Measurements from ENCODE around the gene AGPAT4.

DNA sequence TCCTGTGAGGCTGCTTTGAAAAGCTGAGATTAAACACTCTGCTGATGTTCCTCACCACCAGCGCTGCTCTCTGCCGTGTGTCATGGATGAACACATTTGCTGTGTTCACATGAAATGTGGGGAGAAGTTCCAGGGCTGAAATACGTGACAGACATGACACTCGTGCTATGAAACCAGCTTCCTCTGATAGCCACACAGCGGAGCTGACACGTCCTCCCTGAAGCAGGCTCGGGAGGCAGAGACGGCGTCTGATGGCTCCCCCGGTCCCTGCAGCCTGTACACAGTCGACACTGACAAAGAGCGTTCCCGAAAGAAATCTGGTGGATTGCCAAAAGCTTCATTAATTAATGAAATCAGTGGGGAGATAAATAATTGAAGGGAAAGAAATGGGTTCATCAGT, 17.5 kb downstream of the AGPAT4 start:
- TF ChIP-seq POLR2A (IDR thresholded peaks at IDR 0.05) = no peak
- TF ChIP-seq, protein P1, sequence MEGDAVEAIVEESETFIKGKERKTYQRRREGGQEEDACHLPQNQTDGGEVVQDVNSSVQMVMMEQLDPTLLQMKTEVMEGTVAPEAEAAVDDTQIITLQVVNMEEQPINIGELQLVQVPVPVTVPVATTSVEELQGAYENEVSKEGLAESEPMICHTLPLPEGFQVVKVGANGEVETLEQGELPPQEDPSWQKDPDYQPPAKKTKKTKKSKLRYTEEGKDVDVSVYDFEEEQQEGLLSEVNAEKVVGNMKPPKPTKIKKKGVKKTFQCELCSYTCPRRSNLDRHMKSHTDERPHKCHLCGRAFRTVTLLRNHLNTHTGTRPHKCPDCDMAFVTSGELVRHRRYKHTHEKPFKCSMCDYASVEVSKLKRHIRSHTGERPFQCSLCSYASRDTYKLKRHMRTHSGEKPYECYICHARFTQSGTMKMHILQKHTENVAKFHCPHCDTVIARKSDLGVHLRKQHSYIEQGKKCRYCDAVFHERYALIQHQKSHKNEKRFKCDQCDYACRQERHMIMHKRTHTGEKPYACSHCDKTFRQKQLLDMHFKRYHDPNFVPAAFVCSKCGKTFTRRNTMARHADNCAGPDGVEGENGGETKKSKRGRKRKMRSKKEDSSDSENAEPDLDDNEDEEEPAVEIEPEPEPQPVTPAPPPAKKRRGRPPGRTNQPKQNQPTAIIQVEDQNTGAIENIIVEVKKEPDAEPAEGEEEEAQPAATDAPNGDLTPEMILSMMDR (IDR thresholded peaks at IDR 0.05) = no peak
